IPS-18c (cell line): ENCODE measurements around the gene PCNX4.

Experiments used
- H3K4me3 ChIP-seq: 2 replicates; pipeline ENCODE4 v1.7.0; 2013; ENCODE audit warnings: low read depth, mild to moderate bottlenecking, low read length, moderate library complexity; ENCODE audit not compliant: insufficient read depth
- H3K9me3 ChIP-seq: one replicate; pipeline ENCODE4 v1.6.1; 2013; ENCODE audit warnings: mild to moderate bottlenecking, low read length, moderate library complexity; ENCODE audit not compliant: control insufficient read depth, insufficient read depth

PCNX4 gene

DNA sequence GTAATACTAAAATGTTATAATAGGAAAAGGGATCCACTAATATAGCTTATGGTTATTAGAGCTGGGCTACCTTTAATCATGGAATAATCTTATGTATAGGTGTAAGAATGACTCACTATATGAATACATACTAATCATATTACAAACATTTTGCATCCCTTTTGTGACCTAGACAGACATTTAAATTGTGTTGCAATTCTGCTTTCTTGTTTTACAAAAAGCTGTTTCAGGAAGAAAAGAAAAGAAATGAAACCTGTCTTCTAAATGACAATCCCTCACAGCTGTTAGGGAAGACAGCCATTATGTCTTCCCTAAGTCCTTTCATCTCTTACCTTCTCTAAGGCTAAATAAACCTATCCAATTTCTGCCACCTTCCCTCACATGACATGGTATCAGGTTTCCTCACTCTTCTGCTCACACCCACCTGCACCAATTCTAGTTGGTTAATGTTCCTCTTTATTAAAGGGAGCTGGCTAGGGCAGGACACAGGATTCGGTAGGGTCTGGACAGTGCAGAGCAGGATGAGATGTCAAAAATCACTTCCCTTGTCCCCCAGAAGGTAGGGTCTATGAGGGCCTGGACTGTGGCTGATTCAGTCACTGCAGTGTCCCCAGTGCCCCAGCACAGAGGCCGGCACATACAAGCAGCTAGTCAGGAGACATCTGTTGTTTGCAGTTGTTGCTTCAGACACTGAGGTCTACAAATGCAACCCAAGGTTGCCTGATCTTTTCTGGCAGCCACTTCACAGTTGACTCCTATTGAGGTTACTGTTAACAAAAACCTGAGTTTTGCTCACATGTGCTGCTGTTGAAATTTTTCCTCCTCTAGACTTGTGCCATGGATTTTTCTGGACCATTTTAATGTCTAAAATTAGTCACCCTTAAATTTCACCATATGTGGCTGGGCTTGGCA lies 69.7 kb downstream of the PCNX4 start:
- Histone ChIP-seq H3K9me3 (no peaks in the 10 kb centered on the region), H3K4me3 (no peak overlapping the region)

DNA sequence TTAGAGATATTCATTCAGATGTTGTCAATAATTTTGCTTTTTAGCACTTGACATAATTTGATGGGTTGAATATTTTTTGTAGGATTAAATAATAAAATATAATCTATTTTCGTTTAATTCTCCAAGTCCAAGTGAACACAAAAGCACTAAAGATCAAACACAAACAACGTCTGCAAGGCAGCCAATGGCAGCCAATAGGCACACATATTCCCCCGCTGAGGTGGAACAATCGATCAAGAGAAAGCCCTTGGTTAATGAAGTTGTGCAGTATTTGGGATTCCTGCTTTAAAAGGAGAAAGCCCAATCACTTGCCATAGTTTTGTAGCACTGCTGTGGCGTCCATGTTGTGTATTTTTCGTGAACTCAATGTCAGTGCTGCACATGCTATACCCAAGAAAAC lies 72.0 kb downstream of the PCNX4 start:
- no peaks in the 10 kb centered on the region for H3K9me3 ChIP-seq
- H3K4me3 ChIP-seq: peak overlapping the region; percentile 83; the same call in 1 of the 2 replicates

GRCh38 chr14:60164404-60164711 lies 72.6 kb downstream of the PCNX4 start:
- Histone ChIP-seq H3K9me3 (no peaks in the 10 kb centered on the region), H3K4me3 (peak overlapping the region; percentile 83)

GRCh38 chr14:60164712-60165546 lies 73.2 kb downstream of the PCNX4 start, which contains the start of gene DHRS7:
Gene DHRS7, minus strand, starts transcription at chr14:60165398. Its CDS starts 89 bp downstream, at chr14:60165309.
- peak within 1 kb of the TSS; percentile 83 for H3K4me3 ChIP-seq
- H3K9me3 ChIP-seq: no peaks in the 10 kb centered on the region

GRCh38 chr14:60165547-60165876 lies 73.8 kb downstream of the PCNX4 start:
- Histone ChIP-seq H3K4me3 (peak overlapping the region; percentile 83; the same call in 1 of the 2 replicates), H3K9me3 (no peaks in the 10 kb centered on the region)

- H3K4me3 ChIP-seq: no peak overlapping the region
- H3K9me3 ChIP-seq: no peaks in the 10 kb centered on the region
These were observed 74.4 kb downstream of the PCNX4 start for GRCh38 chr14:60166142-60166541.

GRCh38 chr14:60169722-60170121 lies 78.0 kb downstream of the PCNX4 start:
- Histone ChIP-seq H3K4me3 (no peak overlapping the region), H3K9me3 (no peaks in the 10 kb centered on the region)

DNA sequence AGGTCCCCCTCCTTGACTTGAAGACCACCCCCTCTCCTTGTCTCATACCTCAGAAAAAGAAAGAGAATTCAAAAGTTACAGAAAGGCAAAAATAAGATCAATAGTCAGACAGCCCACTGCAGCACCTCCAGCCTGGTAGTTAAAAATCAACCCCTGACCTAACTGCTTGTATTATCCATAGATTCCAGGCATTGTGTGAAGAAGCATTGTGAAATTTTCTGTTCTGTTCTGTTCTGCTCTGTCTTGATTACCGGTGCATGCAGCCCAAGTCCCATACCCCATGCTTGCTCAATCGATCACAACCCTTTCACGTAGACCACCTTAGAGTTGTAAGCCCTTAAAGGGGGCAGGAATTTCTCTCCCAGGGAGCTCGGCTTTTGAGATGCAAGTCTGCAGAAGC lies 79.2 kb downstream of the PCNX4 start:
- H3K4me3 ChIP-seq: no peak overlapping the region
- H3K9me3 ChIP-seq: no peaks in the 10 kb centered on the region

GRCh38 chr14:60171690-60172089 lies 80.0 kb downstream of the PCNX4 start:
- Histone ChIP-seq H3K4me3 (no peak overlapping the region), H3K9me3 (no peaks in the 10 kb centered on the region)

DNA sequence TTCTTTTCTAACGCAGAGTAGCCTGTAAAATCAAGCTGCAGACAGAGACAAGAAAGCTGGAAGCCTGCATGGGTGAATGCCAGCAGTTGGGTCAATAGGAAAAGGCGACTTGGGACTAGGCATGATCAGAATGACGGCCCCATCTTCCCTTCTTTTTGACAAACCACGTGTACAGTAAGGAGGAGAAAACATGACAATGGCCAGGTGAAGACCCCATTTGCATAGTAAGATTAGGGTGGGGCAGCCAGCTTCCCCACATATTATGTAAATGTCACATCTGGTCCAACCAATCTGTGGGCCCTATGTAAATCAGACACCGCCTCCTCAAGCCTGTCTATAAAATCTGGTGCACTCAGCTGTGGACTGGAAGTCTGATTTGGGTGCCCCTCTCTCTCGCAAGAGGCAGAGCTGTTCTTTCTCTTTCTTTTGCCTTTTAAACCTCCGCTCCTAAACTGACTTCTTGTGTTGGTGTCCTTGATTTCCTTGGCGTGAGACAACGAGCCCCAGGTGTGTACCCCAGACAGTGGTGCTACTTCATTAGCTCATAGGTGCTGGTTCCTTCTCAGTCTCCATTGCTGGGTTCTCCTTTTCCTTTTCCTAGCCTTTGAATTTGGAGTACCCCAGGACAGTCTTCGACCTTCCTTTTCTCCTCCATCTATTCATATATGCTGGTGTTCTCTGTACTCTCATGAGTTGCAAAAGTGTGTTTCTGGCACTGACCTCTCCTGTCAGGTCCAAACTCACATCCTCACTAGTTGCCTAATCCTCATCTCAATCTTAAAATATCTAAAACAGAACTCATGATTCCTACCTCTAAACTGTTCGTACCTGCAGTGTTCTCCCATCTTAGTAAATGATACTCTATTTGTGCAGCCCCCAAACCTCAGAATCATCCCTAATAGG lies 82.9 kb downstream of the PCNX4 start:
- Histone ChIP-seq H3K9me3 (no peaks in the 10 kb centered on the region), H3K4me3 (no peak overlapping the region)

- no peak overlapping the region for H3K4me3 ChIP-seq
These were observed 83.7 kb downstream of the PCNX4 start for GRCh38 chr14:60175255-60175902.

DNA sequence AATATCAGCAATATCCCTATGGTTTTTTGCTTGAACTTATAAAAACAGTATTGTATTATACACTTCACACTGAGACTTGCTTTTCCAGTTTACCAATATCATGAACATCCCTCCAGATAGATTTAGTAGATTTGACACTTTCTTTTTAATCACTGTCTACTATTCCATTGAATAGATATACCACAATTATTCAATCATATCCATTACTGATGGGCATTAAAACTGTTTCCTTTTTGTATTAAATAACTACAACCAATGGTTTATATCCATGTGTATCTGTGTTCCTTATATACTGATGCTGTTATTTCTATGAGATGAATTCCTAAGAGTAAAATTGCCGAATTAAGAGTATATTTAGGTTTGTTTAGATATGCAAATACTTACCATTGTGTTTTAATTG lies 86.4 kb downstream of the PCNX4 start:
- no peak overlapping the region for H3K4me3 ChIP-seq

More at GRCh38 chr14:60175255-60175902, 83.7 kb downstream of the PCNX4 start:
- no peaks in the 10 kb centered on the region for H3K9me3 ChIP-seq

GRCh38 chr14:60178820-60179219 lies 87.1 kb downstream of the PCNX4 start:
- H3K9me3 ChIP-seq: no peaks in the 10 kb centered on the region
- H3K4me3 ChIP-seq: no peak overlapping the region

More for the DNA sequence above, 86.4 kb downstream of the PCNX4 start:
- no peaks in the 10 kb centered on the region for H3K9me3 ChIP-seq

DNA sequence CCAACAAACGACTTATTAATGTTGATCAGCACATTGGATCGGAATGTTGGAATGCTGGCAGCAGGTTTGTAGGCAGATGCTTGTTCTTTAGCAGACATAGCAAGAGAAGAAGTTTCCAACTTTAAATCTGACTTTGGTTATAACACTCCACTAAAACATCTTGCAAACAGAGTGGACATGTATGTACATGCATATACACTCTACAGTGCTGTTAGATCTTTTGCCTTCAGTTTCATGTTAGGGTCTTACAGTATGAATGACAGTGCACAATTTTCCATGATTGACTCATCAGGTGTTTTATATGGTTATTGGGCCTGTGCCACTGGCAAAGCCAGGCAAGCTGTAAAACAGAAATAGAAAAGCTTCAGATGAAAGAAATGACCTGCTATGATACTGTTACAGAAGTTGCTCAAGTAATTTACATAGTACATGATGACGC lies 87.7 kb downstream of the PCNX4 start:
- Histone ChIP-seq H3K9me3 (no peaks in the 10 kb centered on the region), H3K4me3 (no peak overlapping the region)

- H3K9me3 ChIP-seq: no peaks in the 10 kb centered on the region
- H3K4me3 ChIP-seq: no peak overlapping the region
These were observed 91.4 kb downstream of the PCNX4 start for GRCh38 chr14:60183138-60183537.

DNA sequence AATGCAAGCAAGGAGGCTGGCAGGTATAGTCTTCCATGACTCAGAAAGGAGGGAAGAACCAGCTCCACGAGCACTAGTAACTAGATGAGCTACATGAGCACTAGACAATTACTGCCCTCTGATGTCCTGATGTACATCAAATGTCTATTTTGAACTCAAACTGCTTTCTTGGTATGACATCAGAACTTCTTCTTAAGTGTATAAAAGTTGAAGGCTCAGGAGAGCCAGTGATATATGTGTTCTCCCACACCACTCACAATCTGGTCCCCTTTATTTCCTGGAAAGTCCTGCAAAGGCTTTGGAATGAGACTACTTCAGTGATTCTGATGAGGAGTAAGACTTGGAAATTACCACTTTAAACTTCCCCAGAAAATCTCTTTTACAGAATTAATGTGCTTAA lies 92.0 kb downstream of the PCNX4 start:
- Histone ChIP-seq H3K4me3 (no peak overlapping the region), H3K9me3 (no peaks in the 10 kb centered on the region)
